ENCODE results near the gene HCAR3. TPM values are rescaled to one million over a fixed set of nuclear protein-coding genes. Genes with fewer than 3 reads are reported as not detected.

HCAR3 gene
- polyA plus RNA-seq, 1 of the 3 experiments (the other 2 are of a cell fraction), result not detected

- Histone ChIP-seq H3K9me2 (no peaks in the 10 kb centered on the region), H3K36me3 (replicated peaks in 1 of 2; ENCODE audit: control insufficient read depth in 1 of 2, insufficient read depth in 2 of 2, low read length in 1 of 2) (no peaks in the 10 kb centered on the region), H3F3A (replicated peaks; ENCODE audit: insufficient read depth) (no peaks in the 10 kb centered on the region), H3K27ac (ENCODE audit: low read depth in 2 of 2, low read length in 1 of 2) (no peak overlapping the region), H3K9me3 (no peaks in the 10 kb centered on the region), H2AFZ (ENCODE audit: low read depth) (no peak overlapping the region), H3K27me3 (ENCODE audit: insufficient read depth) (no peaks in the 10 kb centered on the region), H3K79me2 (ENCODE audit: insufficient read depth) (no peaks in the 10 kb centered on the region), H3K4me3 (ENCODE audit: low read depth in 2 of 2, low read length in 1 of 2) (no peak overlapping the region), H4K20me1 (ENCODE audit: insufficient read depth) (no peaks in the 10 kb centered on the region), H3K9ac (no peak overlapping the region), H3K4me1 (ENCODE audit: control insufficient read depth in 1 of 2, insufficient read depth in 2 of 2, low read depth in 1 of 2, low read length in 1 of 2) (no peaks in the 10 kb centered on the region), H3K4me2 (no peak overlapping the region)
- POLR2A ChIA-PET, result no interaction called here
- TF ChIP-seq MAX (IDR thresholded peaks at IDR 0.05; ENCODE audit: low read depth), result no peak
- no peak for DNase-seq
- CTCF ChIA-PET, result interaction anchor here (1.1 kb wide), 1 partner anchor 106 kb away, joined by 4 read pairs; no protein-coding TSS in a partner anchor
- 96% methylated on average over 7 of the region's 7 CpGs for WGBS (ENCODE audit: low lambda C conversion rate)
Measured at GRCh38 chr12:122743895-122744525, 27.4 kb upstream of the HCAR3 start.

- Histone ChIP-seq H3K27ac (ENCODE audit: low read depth in 2 of 2, low read length in 1 of 2) (no peak overlapping the region), H3K4me2 (no peak overlapping the region), H3K9me2 (no peaks in the 10 kb centered on the region), H3K4me3 (ENCODE audit: low read depth in 2 of 2, low read length in 1 of 2) (no peak overlapping the region), H3K9me3 (no peaks in the 10 kb centered on the region), H3K4me1 (ENCODE audit: control insufficient read depth in 1 of 2, insufficient read depth in 2 of 2, low read depth in 1 of 2, low read length in 1 of 2) (no peaks in the 10 kb centered on the region), H3K9ac (no peak overlapping the region), H3K36me3 (replicated peaks in 1 of 2; ENCODE audit: control insufficient read depth in 1 of 2, insufficient read depth in 2 of 2, low read length in 1 of 2) (no peaks in the 10 kb centered on the region), H2AFZ (ENCODE audit: low read depth) (no peak overlapping the region), H4K20me1 (ENCODE audit: insufficient read depth) (no peaks in the 10 kb centered on the region), H3F3A (replicated peaks; ENCODE audit: insufficient read depth) (no peaks in the 10 kb centered on the region), H3K27me3 (ENCODE audit: insufficient read depth) (no peaks in the 10 kb centered on the region), H3K79me2 (ENCODE audit: insufficient read depth) (no peaks in the 10 kb centered on the region)
- 89% methylated on average over 7 of the region's 7 CpGs for WGBS (ENCODE audit: low lambda C conversion rate)
- DNase-seq, result no peak
- ChIA-PET CTCF (no interaction called here), POLR2A (no interaction called here)
- TF ChIP-seq CHD2 (IDR thresholded peaks at IDR 0.05; ENCODE audit: low read length, partially characterized antibody) (no peak), EZH2phosphoT487 (IDR thresholded peaks at IDR 0.05; ENCODE audit: borderline replicate concordance, low read depth) (no peak), TEAD4 (IDR thresholded peaks at IDR 0.05; ENCODE audit: borderline replicate concordance, insufficient read depth) (no peak), EP300 (IDR thresholded peaks at IDR 0.05; ENCODE audit: borderline replicate concordance in 1 of 2, low read depth in 1 of 2, low read length in 1 of 2) (no peak), SIN3A (IDR thresholded peaks at IDR 0.05; ENCODE audit: borderline replicate concordance, low read depth, low read length) (no peak), FOXJ3 (CRISPR knock-in tag; IDR thresholded peaks at IDR 0.05) (no peak), ZBTB33 (IDR thresholded peaks at IDR 0.05; ENCODE audit: borderline replicate concordance, low read depth) (no peak), GABPA (IDR thresholded peaks at IDR 0.05; ENCODE audit: low read depth) (no peak), POLR2AphosphoS5 (IDR thresholded peaks at IDR 0.05; ENCODE audit: low read depth, low read length) (no peak), FOSL2 (IDR thresholded peaks at IDR 0.05; ENCODE audit: borderline replicate concordance, low read depth) (no peak), IRF3 (IDR thresholded peaks at IDR 0.05; ENCODE audit: low read depth, low read length) (no peak), RAD21 (IDR thresholded peaks at IDR 0.05; ENCODE audit: low read length) (no peak), NRF1 (IDR thresholded peaks at IDR 0.05; ENCODE audit: low read depth, low read length) (no peak), NFIC (IDR thresholded peaks at IDR 0.05; ENCODE audit: borderline replicate concordance) (no peak), USF1 (IDR thresholded peaks at IDR 0.05; ENCODE audit: borderline replicate concordance, low read depth) (no peak), SMC3 (IDR thresholded peaks at IDR 0.05; ENCODE audit: low read depth, low read length) (no peak), YY1 (IDR thresholded peaks at IDR 0.05; ENCODE audit: low read depth) (no peak), GATA2 (CRISPR knock-in tag; IDR thresholded peaks at IDR 0.05) (no peak), USF2 (IDR thresholded peaks at IDR 0.05; ENCODE audit: borderline replicate concordance, low read depth, low read length) (no peak), TCF12 (IDR thresholded peaks at IDR 0.05) (no peak)
Measured at GRCh38 chr12:122740351-122740750, 23.7 kb upstream of the HCAR3 start.
